ENCODE results near the gene AHI1. TPM values are rescaled to one million over a fixed set of nuclear protein-coding genes. Genes with fewer than 3 reads are reported as not detected.

AHI1 gene
- total RNA-seq, 2 donors from 2014 or later = 24.2 to 29.7 TPM

DNA sequence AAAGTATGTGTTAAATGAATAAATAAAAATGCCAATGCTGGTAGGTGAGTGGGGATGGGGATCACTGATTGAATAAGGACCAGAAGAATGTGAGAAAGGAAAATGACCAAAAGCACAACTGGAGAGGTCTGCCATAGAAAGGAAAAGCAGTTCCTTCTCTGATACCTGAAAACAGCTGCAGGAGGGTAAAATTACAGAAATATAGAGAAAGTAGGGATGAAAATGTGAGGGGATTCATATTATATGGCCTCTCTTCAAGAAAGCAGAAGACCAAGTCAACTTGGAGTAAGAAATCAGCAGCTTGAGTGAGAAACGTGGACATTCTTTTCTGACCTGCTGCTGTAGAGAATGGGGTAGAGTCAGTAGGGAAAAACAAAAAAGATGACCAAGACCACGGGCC is 191.4 kb downstream of the AHI1 start:
- H3K27me3 Mint-ChIP-seq = no peaks in the 10 kb centered on the region
- H3K36me3 Mint-ChIP-seq (ENCODE audit: low read depth) = peaks cover 26% of the 10 kb centered on the region
- no peak overlapping the region for H3K4me3 Mint-ChIP-seq
- no peak for ATAC-seq (replicated peaks)
- H3K4me1 Mint-ChIP-seq = no peaks in the 10 kb centered on the region
- no peak overlapping the region for H3K27ac Mint-ChIP-seq
- no peaks in the 10 kb centered on the region for H3K9me3 Mint-ChIP-seq

DNA sequence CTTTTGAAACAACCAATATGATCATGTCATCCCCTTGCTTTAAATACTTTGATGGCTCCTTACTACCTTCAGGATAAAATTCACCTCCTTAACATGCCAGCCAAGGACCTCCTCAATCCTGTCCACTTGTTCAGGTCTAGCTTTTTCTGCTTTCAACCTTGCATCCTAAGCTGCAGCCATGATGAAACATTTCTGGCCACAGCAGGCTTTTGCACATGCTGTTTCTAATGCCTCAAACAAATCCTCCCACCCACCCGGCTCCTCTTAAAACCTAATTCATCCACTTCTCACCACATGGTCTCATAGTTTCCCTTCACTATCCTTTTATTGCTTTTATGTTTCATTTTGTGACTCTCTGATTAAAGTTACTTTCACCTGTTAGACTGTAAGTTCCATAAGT is 191.9 kb downstream of the AHI1 start:
- no peak for ATAC-seq (replicated peaks)
- Mint-ChIP-seq H3K27ac (no peak overlapping the region), H3K36me3 (ENCODE audit: low read depth) (peaks cover 26% of the 10 kb centered on the region)

DNA sequence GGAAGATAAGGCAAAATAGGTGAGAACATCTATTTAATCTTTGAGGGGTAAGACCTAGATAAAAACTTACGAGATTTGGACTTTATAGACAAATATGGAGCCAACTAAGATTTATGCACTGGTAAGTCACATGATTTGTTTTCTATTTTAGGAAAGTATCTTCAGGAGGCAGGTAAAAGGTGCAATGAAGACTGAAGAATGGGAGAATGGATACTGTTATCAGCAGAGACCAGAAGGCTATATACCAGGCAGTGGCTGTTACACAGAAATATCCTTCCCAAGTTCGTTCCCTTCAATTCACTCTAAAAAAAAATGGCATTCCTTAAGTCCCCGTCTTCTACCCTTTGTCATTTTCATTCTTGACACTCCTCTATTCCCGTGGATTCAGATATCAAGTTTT is 192.7 kb downstream of the AHI1 start:
- Mint-ChIP-seq H3K36me3 (ENCODE audit: low read depth) (peaks cover 31% of the 10 kb centered on the region), H3K4me3 (no peak overlapping the region), H3K4me1 (no peaks in the 10 kb centered on the region), H3K9me3 (no peaks in the 10 kb centered on the region), H3K27ac (no peak overlapping the region), H3K27me3 (no peaks in the 10 kb centered on the region)
- no peak for ATAC-seq (replicated peaks)

More for the DNA sequence above, 191.9 kb downstream of the AHI1 start:
- Mint-ChIP-seq H3K4me3 (no peak overlapping the region), H3K9me3 (no peaks in the 10 kb centered on the region), H3K4me1 (no peaks in the 10 kb centered on the region), H3K27me3 (no peaks in the 10 kb centered on the region)

DNA sequence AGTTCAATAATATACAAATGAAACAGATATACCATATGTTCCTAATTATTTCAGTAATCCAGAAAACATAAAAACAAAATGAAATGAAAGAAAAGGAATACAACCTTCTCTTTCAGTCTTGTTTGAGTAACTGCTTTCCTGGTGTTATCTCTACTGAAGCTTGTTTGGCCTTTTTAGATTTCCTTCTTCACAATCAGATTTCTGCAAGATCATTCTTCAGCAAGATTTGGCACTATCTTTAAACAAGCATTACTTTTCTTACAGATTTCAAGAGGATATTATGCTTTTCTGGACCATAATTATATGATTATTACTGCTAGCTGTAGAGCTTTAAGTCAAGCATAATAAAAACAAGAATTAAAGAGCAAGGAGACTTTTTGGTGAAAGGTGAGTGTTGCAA is 196.2 kb downstream of the AHI1 start:
- H3K9me3 Mint-ChIP-seq = no peaks in the 10 kb centered on the region
- H3K27me3 Mint-ChIP-seq = no peaks in the 10 kb centered on the region
- H3K4me3 Mint-ChIP-seq = no peak overlapping the region
- peaks cover 37% of the 10 kb centered on the region for H3K36me3 Mint-ChIP-seq (ENCODE audit: low read depth)
- ATAC-seq (replicated peaks) = no peak
- H3K27ac Mint-ChIP-seq = no peak overlapping the region
- peaks cover 6% of the 10 kb centered on the region for H3K4me1 Mint-ChIP-seq

DNA sequence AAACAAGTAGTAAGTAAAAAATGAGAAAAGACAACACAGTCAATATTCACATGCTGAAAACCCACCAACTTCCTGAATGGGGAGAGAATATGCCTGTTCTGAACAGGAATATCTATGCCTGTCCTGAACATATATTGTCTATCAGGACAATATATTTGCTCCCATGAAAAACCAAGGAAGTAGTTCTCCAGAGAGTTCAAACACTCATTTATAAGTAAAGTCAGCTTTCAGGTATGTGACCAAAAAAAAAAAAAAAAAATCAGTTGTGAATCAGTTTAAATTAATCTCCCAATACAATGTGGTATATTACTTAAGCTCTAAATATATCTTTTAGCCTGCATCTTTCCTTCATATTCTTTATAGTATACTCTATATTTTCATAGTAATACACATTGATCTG is 197.0 kb downstream of the AHI1 start:
- Mint-ChIP-seq H3K36me3 (ENCODE audit: low read depth) (peaks cover 40% of the 10 kb centered on the region), H3K4me1 (peaks cover 6% of the 10 kb centered on the region)

DNA sequence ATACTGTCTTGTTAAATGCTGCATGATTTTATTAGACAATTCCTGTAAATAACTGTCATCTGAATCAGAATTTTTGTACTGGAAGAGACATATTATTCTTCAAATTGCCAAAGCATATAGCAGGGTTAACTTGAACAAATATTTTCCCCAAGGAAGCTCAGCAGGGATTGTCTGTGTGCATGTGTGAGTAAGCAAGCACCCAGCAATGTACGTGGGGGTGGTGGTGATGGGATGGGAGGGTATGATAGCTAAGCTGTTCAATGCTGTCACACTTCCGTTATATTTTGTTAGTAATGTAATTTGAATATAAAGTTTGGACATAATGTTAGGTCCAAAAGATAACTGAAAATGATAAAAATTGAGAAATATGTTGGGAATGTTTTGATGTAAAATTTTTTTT is 198.3 kb downstream of the AHI1 start:
- Mint-ChIP-seq H3K27me3 (no peaks in the 10 kb centered on the region), H3K4me3 (no peak overlapping the region), H3K4me1 (peaks cover 6% of the 10 kb centered on the region), H3K27ac (peak overlapping the region; percentile 79), H3K36me3 (ENCODE audit: low read depth) (peaks cover 32% of the 10 kb centered on the region), H3K9me3 (peaks cover 3% of the 10 kb centered on the region)
- ATAC-seq (replicated peaks) = no peak

More for the DNA sequence above, 197.0 kb downstream of the AHI1 start:
- Mint-ChIP-seq H3K4me3 (no peak overlapping the region), H3K27me3 (no peaks in the 10 kb centered on the region), H3K27ac (no peak overlapping the region), H3K9me3 (no peaks in the 10 kb centered on the region)
- no peak for ATAC-seq (replicated peaks)

DNA sequence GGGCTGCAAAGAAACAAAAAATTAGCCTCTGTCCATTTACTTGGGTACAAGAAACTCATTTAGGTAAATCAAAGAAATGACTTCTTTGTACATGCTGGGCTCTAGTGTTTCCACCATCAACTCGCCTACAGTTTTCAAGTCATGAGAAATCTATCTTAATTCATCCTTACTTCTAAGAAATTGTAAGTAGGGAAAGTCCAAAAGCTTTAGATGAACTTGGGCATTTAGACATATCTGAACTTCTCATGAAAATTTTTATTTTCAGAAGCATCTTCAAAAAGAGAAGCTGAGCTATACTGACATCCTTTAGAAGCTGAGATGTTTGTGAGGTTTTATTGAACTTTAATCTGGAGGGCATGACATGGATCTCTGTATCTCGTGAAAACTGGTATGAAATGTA is 199.1 kb downstream of the AHI1 start:
- Mint-ChIP-seq H3K4me1 (peaks cover 6% of the 10 kb centered on the region), H3K27me3 (no peaks in the 10 kb centered on the region), H3K36me3 (ENCODE audit: low read depth) (peaks cover 36% of the 10 kb centered on the region), H3K9me3 (peaks cover 3% of the 10 kb centered on the region), H3K27ac (peak overlapping the region; percentile 79), H3K4me3 (peak overlapping the region; percentile 56)
- peak; percentile 84 for ATAC-seq (replicated peaks)

DNA sequence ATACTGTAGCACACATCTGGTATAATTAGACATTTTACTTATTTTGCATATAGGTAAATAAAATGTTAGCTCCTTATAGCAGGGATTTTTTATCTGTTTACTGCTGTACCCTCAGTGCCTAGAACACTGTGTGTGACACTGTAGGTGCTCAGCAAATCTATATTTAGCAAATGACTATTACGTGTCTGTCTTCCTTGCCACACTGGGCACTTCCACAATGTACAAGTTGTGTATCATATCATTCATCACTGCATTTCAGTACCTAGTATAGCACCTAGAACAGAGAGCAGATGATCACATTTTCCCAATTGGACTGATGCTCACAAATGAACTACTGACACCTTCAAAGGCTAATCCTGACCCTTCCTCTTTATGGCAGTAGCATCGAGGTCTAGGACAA is 200.8 kb downstream of the AHI1 start:
- H3K27ac Mint-ChIP-seq = no peak overlapping the region
- peaks cover 3% of the 10 kb centered on the region for H3K9me3 Mint-ChIP-seq
- peaks cover 32% of the 10 kb centered on the region for H3K36me3 Mint-ChIP-seq (ENCODE audit: low read depth)
- ATAC-seq (replicated peaks) = peak; percentile 52
- peaks cover 6% of the 10 kb centered on the region for H3K4me1 Mint-ChIP-seq
- no peaks in the 10 kb centered on the region for H3K27me3 Mint-ChIP-seq
- no peak overlapping the region for H3K4me3 Mint-ChIP-seq

DNA sequence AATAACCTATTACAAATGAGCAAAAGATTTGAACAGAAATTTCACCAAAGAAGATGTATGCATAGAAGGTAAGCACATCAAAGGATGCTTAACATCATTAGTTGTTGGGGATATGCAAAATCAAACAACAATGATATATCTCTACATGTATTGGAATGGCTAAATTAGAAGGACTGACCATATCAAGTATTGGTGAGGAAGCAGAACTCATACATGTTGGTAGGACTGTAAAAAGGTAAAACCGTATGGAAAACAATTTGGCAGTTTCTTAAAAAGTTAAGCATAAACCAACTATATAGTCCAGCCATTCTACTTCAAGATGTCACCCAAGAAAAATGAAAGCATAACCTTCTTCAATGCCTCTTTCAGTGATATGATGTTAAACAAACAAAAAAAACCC is 202.5 kb downstream of the AHI1 start:
- peaks cover 6% of the 10 kb centered on the region for H3K4me1 Mint-ChIP-seq
- no peak for ATAC-seq (replicated peaks)
- peaks cover 27% of the 10 kb centered on the region for H3K36me3 Mint-ChIP-seq (ENCODE audit: low read depth)
- H3K27ac Mint-ChIP-seq = no peak overlapping the region
- no peaks in the 10 kb centered on the region for H3K27me3 Mint-ChIP-seq
- peaks cover 3% of the 10 kb centered on the region for H3K9me3 Mint-ChIP-seq
- no peak overlapping the region for H3K4me3 Mint-ChIP-seq

DNA sequence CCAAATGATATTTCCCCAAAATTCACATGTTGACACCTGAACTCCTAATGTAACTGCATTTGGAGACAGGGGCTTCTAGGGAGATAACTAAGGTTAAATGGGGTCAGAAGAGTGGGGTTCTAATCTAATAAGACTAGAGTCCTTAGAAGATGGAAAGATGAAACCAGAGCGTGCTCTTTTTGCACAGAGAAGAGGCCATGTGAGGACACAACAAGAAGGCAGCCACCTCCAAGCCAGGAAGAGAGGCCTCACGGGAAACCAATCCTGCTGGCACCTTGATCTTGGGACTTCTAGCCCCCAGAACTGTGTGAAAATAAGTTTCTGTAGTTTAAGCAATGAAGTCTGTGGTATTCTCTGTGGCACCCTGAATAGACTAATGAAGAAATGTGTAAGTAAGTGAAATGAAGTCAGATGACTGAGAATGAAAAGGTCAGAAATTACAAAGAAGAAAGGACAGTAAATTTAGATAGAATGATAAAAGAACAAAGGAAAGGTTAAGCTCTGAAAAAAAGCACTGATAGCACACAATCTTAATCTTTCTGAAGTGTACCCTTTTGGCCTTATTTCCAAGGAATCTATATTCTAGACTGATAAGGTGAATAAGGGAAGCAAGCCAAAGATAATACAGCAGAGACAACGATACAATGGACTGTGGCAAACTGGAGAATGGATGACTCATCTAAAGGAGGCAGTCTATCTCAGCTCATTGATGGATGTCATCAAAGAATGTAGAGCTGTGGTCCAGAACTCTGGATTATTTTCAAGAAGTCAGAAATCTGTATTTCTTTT is 206.1 kb downstream of the AHI1 start:
- H3K36me3 Mint-ChIP-seq (ENCODE audit: low read depth) = peaks cover 37% of the 10 kb centered on the region

DNA sequence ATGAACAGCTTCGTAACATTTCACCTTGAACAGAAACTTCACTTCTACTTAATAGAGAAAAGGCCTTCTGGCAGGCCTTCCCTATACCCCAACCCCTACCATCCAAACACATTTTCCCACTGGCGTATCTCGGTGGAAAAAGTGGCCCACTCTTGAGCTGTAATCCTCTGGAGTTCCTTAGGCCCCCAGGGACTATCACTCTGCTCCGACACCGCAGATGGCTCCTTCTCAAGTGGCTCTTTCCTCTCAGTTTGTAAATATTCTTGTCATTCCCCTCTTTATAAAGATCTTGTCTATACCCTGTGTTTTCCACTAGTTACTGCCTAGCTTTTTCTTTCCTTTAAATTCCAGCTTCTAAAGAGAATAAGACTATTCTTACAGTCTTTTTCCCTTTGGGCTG is 207.7 kb downstream of the AHI1 start:
- no peak overlapping the region for H3K4me3 Mint-ChIP-seq
- H3K27me3 Mint-ChIP-seq = no peaks in the 10 kb centered on the region
- H3K36me3 Mint-ChIP-seq (ENCODE audit: low read depth) = peaks cover 35% of the 10 kb centered on the region
- peaks cover 6% of the 10 kb centered on the region for H3K4me1 Mint-ChIP-seq
- no peak for ATAC-seq (replicated peaks)
- H3K9me3 Mint-ChIP-seq = no peaks in the 10 kb centered on the region
- no peak overlapping the region for H3K27ac Mint-ChIP-seq

More for the DNA sequence above, 206.1 kb downstream of the AHI1 start:
- H3K4me1 Mint-ChIP-seq = peaks cover 6% of the 10 kb centered on the region
- H3K9me3 Mint-ChIP-seq = peaks cover 3% of the 10 kb centered on the region
- no peaks in the 10 kb centered on the region for H3K27me3 Mint-ChIP-seq
- peak; percentile 66 for ATAC-seq (replicated peaks)
- no peak overlapping the region for H3K27ac Mint-ChIP-seq
- no peak overlapping the region for H3K4me3 Mint-ChIP-seq

DNA sequence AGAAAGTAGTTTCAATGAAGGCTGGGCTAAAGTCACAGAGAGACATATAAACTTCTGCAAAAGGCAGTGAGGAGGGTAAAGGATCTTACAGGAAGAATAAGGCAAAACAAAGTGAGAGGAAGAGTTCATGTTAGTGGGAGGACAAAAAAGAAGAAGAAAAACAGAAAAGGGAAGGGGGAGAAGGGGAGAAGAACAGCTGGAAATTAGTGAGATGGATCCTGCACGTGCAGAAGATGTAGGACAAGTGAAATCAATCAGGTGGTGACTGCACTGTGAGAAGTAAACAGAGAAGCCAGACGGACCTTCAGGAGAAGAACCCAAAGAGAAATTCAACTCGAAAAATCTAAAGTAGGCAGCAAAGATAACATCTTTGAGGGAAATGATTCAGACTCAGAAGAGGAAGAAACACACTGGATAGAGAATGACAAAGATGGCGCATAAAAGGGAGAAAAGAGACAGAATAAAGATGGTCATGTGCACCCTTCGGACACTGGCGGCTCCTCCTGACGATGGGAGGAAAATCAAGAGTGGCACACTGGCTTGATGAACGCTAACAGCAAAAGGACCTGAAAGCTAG is 210.5 kb downstream of the AHI1 start:
- Mint-ChIP-seq H3K27ac (peak overlapping the region; percentile 23), H3K27me3 (no peaks in the 10 kb centered on the region), H3K9me3 (no peaks in the 10 kb centered on the region), H3K4me3 (no peak overlapping the region), H3K4me1 (peaks cover 6% of the 10 kb centered on the region), H3K36me3 (ENCODE audit: low read depth) (peaks cover 27% of the 10 kb centered on the region)
- no peak for ATAC-seq (replicated peaks)

DNA sequence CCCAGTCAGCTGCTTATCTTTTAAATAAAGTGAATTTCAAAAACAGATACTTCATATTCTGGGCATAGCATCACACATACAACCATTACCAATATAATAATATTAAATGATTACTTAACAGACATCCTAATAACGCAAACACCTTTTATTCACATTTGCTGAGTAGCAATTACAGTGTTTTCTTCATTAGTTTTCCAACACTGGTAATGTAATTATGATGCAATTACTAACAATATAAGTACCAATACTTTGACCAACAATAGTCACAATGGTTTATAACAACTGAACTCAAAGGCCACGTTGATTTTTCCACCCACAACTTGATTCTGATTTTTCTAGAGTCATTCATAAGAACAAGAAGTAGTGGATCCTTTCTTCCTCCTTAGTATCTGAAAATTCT is 212.4 kb downstream of the AHI1 start:
- Mint-ChIP-seq H3K4me1 (peaks cover 6% of the 10 kb centered on the region), H3K27ac (no peak overlapping the region), H3K36me3 (ENCODE audit: low read depth) (peaks cover 27% of the 10 kb centered on the region), H3K27me3 (no peaks in the 10 kb centered on the region), H3K9me3 (no peaks in the 10 kb centered on the region), H3K4me3 (no peak overlapping the region)
- ATAC-seq (replicated peaks) = no peak

DNA sequence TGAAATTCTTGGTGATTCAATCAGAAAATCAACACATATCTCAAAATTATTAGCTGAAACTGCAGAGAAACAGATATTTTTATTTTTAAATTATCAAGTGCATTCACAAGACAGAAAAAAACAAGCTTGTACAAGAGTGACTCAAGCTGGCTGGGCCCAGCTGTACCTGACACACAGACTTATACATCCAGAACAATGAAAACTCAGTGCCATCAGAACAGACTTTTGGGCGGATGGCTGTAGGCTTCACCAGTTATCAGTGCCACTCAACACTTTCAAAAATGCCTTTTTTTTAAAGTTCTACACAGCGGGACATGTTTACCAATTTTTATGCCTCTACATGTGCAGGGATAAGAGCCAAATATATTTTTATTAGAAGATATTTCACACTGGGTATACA is 213.6 kb downstream of the AHI1 start:
- H3K4me1 Mint-ChIP-seq = peaks cover 6% of the 10 kb centered on the region
- no peak overlapping the region for H3K4me3 Mint-ChIP-seq
- no peak overlapping the region for H3K27ac Mint-ChIP-seq
- no peaks in the 10 kb centered on the region for H3K9me3 Mint-ChIP-seq
- H3K27me3 Mint-ChIP-seq = no peaks in the 10 kb centered on the region
- peaks cover 24% of the 10 kb centered on the region for H3K36me3 Mint-ChIP-seq (ENCODE audit: low read depth)
- ATAC-seq (replicated peaks) = no peak

DNA sequence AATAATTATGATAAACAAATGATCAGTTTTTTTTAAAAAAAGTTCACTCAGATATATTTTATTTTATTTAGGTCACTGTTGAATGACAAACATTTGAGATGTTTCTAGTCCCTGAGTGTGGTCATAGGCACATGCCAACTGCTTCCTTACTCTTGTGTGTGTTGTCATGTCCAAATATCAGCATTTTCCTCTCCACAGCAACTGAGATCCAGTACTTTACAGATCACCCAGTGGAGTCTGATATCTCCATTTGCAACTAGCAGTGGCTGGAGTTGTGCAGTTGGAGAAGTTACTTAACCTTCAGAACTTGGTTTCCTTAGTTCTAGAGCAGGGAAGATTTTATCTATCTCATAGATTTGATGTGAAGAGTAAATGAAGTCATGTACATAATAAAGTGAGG is 215.1 kb downstream of the AHI1 start:
- no peak overlapping the region for H3K27ac Mint-ChIP-seq
- H3K4me3 Mint-ChIP-seq = no peak overlapping the region
- peaks cover 5% of the 10 kb centered on the region for H3K4me1 Mint-ChIP-seq
- H3K36me3 Mint-ChIP-seq (ENCODE audit: low read depth) = peaks cover 12% of the 10 kb centered on the region
- no peak for ATAC-seq (replicated peaks)
- H3K27me3 Mint-ChIP-seq = no peaks in the 10 kb centered on the region
- no peaks in the 10 kb centered on the region for H3K9me3 Mint-ChIP-seq
